HG03354 (cell line): Measurements from ENCODE around the gene MYBBP1A.

Experiments used
- ATAC-seq: cut with Tn5 transposase; IDR thresholded peaks from one replicate; pipeline ENCODE4 v1.9.1; 2021; ENCODE audit warnings: mild to moderate bottlenecking; ENCODE audit not compliant: unreplicated experiment, poor library complexity, severe bottlenecking

MYBBP1A gene

DNA sequence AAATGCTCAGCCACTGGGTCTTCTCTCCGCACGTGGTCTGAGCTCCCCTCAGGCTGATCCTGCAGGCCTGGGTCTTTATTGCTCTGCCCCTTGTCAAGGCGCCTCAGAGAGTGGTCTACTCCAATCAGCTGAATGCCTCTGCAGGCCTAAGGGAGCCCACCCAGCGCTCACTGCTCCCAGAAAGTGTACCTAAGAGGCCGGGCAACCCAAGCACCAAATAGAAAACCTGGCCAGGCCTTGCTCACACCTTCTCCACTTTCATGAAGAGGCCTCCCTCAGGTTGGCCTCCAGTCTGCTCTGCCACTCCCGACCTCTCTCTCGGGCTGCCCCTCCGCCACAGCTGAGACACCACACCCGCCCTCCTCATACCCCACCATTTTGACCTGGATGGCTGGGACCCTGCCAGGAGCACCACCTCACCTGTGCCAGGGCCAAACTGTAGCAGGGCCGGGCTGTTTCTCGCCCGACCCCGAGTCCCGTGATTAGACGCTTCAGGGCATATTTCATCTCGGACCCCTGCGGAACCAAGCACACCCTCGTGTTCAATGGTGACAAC, 665 bp downstream of the MYBBP1A start:
- ATAC-seq: no peak

DNA sequence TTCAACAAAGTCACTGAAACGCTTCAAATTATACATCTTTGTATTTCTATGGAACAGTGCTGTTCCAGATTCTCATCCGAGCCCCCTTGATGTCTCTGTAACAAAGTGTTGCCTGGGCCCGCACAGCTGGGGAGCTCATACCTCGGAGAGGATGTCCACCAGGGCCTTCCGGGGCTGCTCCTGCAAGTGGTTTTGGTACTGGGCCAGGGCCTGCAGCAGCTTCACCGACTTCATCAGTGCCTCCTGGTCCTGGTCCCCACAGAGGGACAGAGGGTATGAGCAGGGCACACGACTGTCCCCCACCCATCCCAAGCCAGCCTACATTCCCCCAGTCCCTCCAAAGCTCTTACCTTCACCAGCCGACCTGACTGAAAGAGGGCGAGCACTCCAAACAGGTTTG, 1.5 kb downstream of the MYBBP1A start:
- ATAC-seq: no peak

DNA sequence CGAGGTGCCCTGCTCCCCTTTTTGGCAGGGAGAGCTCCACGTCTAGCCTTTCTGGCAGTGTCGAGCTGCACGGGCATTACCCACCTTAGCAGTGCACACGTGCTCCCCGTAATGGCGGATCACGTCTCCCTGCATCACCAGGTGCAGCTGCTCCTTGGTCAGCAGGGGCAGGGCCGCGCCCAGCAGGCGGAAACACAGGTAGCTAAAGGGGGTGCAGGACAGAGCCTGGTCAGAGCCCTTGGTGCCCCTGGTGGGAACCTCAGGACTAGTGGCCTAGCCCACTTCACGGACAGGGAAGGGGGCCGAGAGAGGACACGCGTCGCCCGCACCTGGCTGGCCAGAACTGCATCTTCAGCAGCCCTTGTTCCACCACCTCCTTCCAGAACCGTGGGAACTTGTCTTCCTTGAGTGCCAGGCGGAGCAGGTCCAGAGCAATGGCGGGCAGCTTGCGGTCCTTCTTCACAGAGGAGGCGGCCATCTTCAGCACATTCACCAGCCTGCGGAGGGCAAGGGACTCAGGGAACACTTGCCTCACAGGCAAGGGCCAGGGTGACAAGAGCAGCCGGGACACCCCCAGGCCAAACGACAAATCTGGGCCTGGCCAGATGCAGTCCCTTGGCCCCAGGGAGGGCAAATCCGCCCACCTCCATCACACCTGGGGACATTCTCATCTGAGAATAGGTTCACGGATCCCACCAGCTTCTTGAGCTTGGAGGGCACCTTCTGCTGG, 3.2 kb downstream of the MYBBP1A start:
- no peak for ATAC-seq

GRCh38 chr17:4551141-4551540, 4.0 kb downstream of the MYBBP1A start:
- ATAC-seq: no peak

DNA sequence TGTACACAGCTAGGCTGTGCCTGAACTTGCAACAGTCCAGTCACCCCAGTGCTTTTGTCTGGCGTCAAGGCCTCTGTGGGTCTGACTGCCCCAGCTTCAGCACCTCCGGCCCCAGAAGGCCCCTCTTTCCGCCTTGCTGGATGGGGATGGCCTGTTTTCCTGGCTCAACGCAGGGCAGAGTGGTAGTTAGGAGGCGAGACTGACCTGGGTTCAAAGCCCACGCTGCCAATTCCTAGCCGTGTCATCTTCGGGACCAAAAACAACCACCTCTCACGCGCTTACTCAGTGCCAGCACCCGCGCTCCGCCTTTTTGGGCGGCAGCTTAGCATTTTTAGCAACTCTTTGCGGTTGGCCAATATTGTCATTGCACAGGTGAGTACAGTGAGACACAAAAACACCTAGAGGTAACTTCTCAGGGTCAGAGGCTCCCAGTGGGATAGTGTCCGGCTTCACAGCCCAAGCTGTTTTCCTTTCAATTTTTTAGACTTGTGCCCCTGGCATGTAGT, 4.6 kb downstream of the MYBBP1A start:
- ATAC-seq: no peak

- no peak for ATAC-seq
Measured at GRCh38 chr17:4549781-4550533, 5.2 kb downstream of the MYBBP1A start.

DNA sequence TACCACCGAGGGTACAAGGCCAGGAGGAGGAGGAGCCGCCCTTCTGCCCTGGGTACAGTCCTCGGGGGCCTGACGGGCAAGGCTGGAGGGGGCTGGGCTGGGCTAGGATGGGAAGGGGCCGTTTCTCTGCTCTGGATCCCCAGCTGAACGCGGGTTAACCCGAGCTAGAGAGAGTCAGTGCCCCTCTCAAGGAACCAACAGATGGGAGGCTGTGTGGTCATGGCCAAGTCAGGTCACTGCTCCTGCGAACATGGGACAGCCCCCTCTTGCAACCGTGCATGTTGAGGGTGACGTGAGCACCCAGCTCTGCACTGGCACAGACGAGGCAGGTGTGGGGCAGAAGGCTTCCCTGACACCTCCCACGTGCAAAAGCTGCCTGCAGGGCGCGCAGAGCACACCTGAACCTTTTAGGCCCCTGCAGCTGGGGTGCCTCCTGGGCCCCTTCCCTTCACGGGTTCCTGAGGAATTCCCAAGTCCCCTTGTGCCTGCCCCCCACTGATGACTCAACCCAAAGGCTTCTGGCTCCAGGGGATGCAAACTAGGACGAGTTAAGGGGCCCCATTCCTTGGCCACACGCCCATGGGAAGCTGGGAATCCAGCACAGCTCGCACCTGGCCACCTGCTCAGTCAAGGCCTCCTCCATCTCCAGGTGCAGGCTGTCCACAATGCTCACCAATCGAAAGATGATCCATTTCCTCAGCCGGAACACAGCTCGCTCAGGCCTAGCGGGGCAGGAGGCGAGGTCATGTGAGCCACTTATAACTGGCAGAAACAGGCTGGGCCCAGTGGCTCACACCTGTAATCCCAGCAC, 6.3 kb downstream of the MYBBP1A start:
- no peak for ATAC-seq

DNA sequence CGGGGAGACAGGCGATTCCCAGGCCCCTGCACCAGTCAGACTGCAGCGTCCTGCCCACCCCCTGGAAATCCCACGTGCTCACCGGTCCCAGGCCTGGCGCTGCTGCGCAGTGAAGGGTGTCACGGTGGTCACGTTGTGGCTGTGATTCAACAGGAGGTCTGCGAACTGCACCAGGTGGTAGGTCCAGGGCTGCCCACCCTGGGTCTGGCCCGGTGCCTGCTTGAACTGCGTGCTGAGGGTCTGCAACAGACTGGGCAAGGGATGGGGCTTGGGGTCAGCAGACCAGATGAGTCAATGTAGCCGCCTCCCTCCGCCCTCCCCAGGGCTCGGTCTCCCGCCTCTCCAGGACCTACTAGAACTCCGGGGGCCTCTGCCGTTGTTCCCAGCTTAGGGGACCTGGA, 7.1 kb downstream of the MYBBP1A start:
- no peak for ATAC-seq

GRCh38 chr17:4547118-4547906, 7.9 kb downstream of the MYBBP1A start:
- no peak for ATAC-seq

DNA sequence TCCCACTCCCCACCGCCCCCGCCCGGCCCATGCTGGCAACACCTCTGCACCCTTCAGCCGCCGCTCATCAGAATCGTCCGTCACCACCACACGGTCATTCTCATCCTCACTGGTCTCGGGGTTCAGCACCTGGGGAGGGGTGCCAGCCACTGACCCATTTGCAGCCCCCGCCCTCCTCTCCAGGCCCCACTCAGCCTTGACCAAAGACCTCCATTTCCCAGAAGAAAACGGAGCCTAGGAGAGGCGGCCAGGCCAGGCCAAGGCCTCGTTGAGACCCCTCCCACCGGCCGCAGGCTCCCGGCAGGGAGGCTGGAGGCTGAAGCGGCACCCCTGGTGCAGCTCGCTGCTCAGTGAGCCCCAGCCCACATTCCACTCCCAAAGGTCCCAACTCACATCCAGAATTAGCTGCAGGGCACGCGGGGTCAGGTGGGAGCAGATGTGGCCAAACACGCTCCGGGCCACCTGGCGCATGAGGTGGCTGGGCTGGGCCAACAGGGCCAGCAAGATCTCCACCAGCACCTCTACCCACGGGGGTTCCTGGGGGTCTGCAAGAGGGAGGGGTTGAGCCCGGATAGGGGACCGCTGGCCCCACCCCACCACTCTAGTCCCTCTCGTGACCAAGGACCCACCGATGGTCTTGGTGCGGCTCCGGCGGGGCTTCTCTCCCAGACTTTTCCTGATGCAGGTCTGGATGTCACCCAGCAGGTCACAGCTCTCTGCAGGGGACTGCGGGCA, 9.8 kb downstream of the MYBBP1A start:
- no peak for ATAC-seq

DNA sequence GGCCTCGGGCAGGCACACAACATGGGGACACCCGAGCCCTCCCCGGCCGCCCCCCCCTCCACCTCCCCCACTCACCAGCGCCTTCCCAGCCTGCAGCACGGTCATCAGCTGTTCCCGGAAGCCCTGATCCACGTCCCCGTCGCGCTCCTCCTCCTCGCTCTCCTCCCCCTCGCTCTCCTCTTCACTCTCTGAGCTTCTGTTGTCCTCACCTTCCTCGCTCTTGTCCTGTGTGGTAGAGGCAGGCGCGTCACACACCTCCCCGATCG, 10.3 kb downstream of the MYBBP1A start:
- ATAC-seq: no peak

GRCh38 chr17:4544135-4544950, 10.8 kb downstream of the MYBBP1A start:
- ATAC-seq: no peak

GRCh38 chr17:4543557-4544026, 11.6 kb downstream of the MYBBP1A start:
- no peak for ATAC-seq

GRCh38 chr17:4542726-4543191, 12.4 kb downstream of the MYBBP1A start:
- ATAC-seq: no peak

DNA sequence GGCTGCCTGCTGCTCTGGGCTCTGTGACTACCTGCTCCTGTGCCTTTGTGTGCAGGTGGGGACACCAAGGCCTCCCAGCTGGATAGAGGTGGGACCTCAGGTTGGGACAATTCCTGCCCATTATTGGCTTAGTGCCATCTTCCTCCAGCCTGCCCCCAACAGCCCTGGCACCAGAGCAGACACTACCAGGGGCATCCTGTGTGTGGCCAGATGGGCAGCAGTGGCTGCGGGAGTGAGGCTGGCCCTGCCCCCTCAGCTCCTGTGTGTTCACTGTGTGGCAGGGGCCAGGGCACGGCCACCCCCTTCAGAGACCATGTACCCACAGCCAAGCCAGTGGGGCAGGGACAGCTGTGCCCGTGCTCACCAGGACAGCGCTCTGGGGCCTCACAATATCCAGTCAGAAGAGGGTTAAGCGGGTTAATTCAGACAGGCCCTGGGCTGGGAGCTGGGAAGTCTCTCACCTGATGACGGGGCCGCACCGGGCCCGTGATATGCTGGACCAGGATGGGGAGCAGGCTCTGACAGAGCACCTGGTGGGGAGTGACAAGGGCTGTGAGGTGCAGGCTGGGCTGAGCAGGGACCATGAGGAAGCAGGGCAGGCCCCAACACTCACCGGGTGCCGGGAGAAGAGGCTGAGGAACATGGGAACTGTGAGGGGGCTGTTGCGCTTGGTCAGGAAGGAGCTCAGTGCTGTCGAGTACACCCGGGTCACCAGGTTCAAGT, 13.0 kb downstream of the MYBBP1A start:
- no peak for ATAC-seq

DNA sequence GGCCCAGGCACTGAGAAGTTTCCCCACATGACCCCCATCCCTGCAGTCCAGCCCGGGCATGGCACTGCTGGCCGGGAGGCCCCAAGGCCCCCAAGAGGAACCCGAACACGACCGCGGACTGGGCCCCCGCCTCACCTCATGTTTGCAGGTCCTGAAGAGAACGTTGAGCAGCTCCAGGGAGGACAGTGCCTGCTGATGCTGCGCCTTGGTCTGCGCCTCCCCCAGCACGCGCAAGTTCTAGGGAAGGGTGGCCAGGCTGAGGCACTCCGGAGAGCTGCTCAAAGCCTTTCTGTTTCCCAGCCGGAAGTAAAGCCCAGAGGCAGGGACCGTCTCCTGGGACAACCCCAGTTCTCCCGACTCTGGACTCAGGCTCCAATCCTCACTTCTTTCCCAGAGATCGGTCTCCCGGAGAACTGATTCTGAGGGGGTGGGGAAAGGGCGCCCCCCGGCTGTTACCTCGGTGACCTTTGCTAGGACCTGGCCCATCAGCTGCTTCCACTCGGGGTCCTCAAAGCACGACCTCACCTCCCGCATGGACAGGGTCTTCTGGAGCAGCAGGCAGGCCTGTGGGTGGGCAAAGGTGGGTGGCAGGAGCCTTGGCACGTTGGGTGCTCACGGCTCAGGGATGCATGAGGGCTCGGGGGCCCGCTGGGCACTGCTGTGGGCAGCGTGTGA, 13.7 kb downstream of the MYBBP1A start:
- ATAC-seq: no peak
